ENCODE results near the gene OTOP1.
"Not testable (repeated sequence)": the region's sequence is repeated elsewhere in the genome, so short reads cannot be mapped to it uniquely, and the experiment has no call there.

The OTOP1 gene

GRCh38 chr4:4254199-4254598 lies 27.5 kb upstream of the OTOP1 start:
- H3K27ac ChIP-seq = no peak overlapping the region
- POLR2A ChIA-PET (ENCODE audit: low non-redundant PET) = no interaction called here
- TF ChIP-seq CTCF (conservative IDR thresholded peaks at IDR 0.05; ENCODE audit: low read depth) = no peak
- no peak for DNase-seq (ENCODE audit: low spot score)
- CTCF ChIA-PET = no interaction called here

- ChIA-PET CTCF (no interaction called here), POLR2A (ENCODE audit: low non-redundant PET) (no interaction called here)
- no peak for DNase-seq (ENCODE audit: low spot score)
Observed at GRCh38 chr4:4249866-4250265, 23.1 kb upstream of the OTOP1 start.

GRCh38 chr4:4249342-4249741 lies 22.6 kb upstream of the OTOP1 start:
- POLR2A ChIA-PET (ENCODE audit: low non-redundant PET); H3K27ac ChIP-seq; CTCF ChIA-PET; DNase-seq (ENCODE audit: low spot score): not testable (repeated sequence)

More at GRCh38 chr4:4249866-4250265, 23.1 kb upstream of the OTOP1 start:
- H3K27ac ChIP-seq = no peak overlapping the region
- TF ChIP-seq CTCF (conservative IDR thresholded peaks at IDR 0.05; ENCODE audit: low read depth) = no peak

GRCh38 chr4:4248885-4249203 lies 22.1 kb upstream of the OTOP1 start:
- TF ChIP-seq CTCF (conservative IDR thresholded peaks at IDR 0.05; ENCODE audit: low read depth) = no peak
- H3K27ac ChIP-seq = peak overlapping the region; percentile 93
- ChIA-PET POLR2A (ENCODE audit: low non-redundant PET) (no interaction called here), CTCF (no interaction called here)
- no peak for DNase-seq (ENCODE audit: low spot score)

GRCh38 chr4:4248029-4248884 lies 21.5 kb upstream of the OTOP1 start, which contains the start of gene TMEM128:
Gene TMEM128, minus strand, starts transcription at chr4:4248223. Its CDS starts 21 bp downstream, at chr4:4248202.
- peak within 1 kb of the TSS; percentile 93 for H3K27ac ChIP-seq
- peak; percentile 82 for DNase-seq (ENCODE audit: low spot score)
- peak; percentile 26 for TF ChIP-seq CTCF (conservative IDR thresholded peaks at IDR 0.05; ENCODE audit: low read depth)
- POLR2A ChIA-PET (ENCODE audit: low non-redundant PET) = no interaction called here
- CTCF ChIA-PET = no interaction called here

GRCh38 chr4:4247696-4248028 lies 20.9 kb upstream of the OTOP1 start:
- POLR2A ChIA-PET (ENCODE audit: low non-redundant PET) = no interaction called here
- TF ChIP-seq CTCF (conservative IDR thresholded peaks at IDR 0.05; ENCODE audit: low read depth) = no peak
- peak overlapping the region; percentile 93 for H3K27ac ChIP-seq
- CTCF ChIA-PET = no interaction called here
- DNase-seq (ENCODE audit: low spot score) = no peak

- DNase-seq (ENCODE audit: low spot score) = no peak
- ChIA-PET POLR2A (ENCODE audit: low non-redundant PET) (no interaction called here), CTCF (no interaction called here)
- H3K27ac ChIP-seq = no peak overlapping the region
- TF ChIP-seq CTCF (conservative IDR thresholded peaks at IDR 0.05; ENCODE audit: low read depth) = no peak
Observed at GRCh38 chr4:4245172-4245571, 18.4 kb upstream of the OTOP1 start.

GRCh38 chr4:4239551-4239950 lies 12.8 kb upstream of the OTOP1 start:
- H3K27ac ChIP-seq; POLR2A ChIA-PET (ENCODE audit: low non-redundant PET); DNase-seq (ENCODE audit: low spot score); CTCF ChIA-PET: not testable (repeated sequence)
